IMR-90 (cell line): Measurements from ENCODE around the gene NF1. TPM values are rescaled to one million over a fixed set of nuclear protein-coding genes. Genes with fewer than 3 reads are reported as not detected.

Experiments
- ATAC-seq: fragments of 200-7000 bp; cut with Tn5 transposase; 2 replicates; pipeline ENCODE4 v1.9.1; 2020; ENCODE audit warnings: low read depth, mild to moderate bottlenecking, moderate library complexity
- BruUV-seq: library from RNA; stranded (reverse); fragments of 400-500 nt; replicated peaks from 2 replicates; lab custom pipeline; 2021; lab: Mats Ljungman, UMichigan
- CTCF ChIA-PET: fragments of 300-600 bp; formaldehyde crosslinking; extraction: SDS; loops from one replicate; lab custom pipeline; 2021; ENCODE audit warnings: antibody characterized with exemption; lab: Yijun Ruan, JAX
- POLR2A ChIA-PET: fragments of 300-600 bp; sonication (Branson Sonifier 250); formaldehyde crosslinking; loops from one replicate; lab custom pipeline; 2022; ENCODE audit warnings: antibody characterized with exemption; ENCODE audit not compliant: unreplicated experiment; lab: Charles Lee
- DNase-seq: peaks from one replicate; pipeline ENCODE4 v3.0.0; 2013
- H2AFZ ChIP-seq: replicated peaks from 2 replicates; pipeline ENCODE3; 2013; ENCODE audit warnings: low read length, mild to moderate bottlenecking; ENCODE audit not compliant: poor library complexity
- H2AK5ac ChIP-seq: 2 replicates; pipeline ENCODE4 v1.6.1; 2013; ENCODE audit warnings: low read depth, low read length, inconsistent platforms
- H2AK9ac ChIP-seq: replicated peaks from 2 replicates; pipeline ENCODE3; 2013; ENCODE audit warnings: mild to moderate bottlenecking, low read depth, low read length, moderate library complexity; ENCODE audit not compliant: poor library complexity
- H2BK120ac ChIP-seq: 2 replicates; pipeline ENCODE4 v1.6.1; 2013; ENCODE audit warnings: low read depth, low read length, inconsistent platforms
- H2BK15ac ChIP-seq: 3 replicates; pipeline ENCODE4 v1.6.1; 2013; ENCODE audit warnings: low read depth, low read length, inconsistent platforms
- H2BK20ac ChIP-seq: 2 replicates; pipeline ENCODE4 v1.6.1; 2013; ENCODE audit warnings: low read depth, mild to moderate bottlenecking, inconsistent platforms, low read length, moderate library complexity
- H2BK5ac ChIP-seq: 2 replicates; pipeline ENCODE4 v1.6.1; 2013; ENCODE audit warnings: mild to moderate bottlenecking, low read depth, low read length, inconsistent platforms; ENCODE audit not compliant: poor library complexity, severe bottlenecking
- H3K14ac ChIP-seq: replicated peaks from 2 replicates; pipeline ENCODE4 v1.6.1; 2013; ENCODE audit warnings: low read depth, low read length, inconsistent platforms
- H3K18ac ChIP-seq: 2 replicates; pipeline ENCODE4 v1.6.1; 2013; ENCODE audit warnings: low read depth, low read length, control low read depth
- H3K23ac ChIP-seq: 2 replicates; pipeline ENCODE4 v1.6.1; 2013; ENCODE audit warnings: low read depth, low read length, inconsistent platforms
- H3K27ac ChIP-seq: 2 replicates; pipeline ENCODE4 v1.5.1; 2013; ENCODE audit warnings: mild to moderate bottlenecking, control low read depth, low read length; ENCODE audit not compliant: insufficient read depth
- H3K27me3 ChIP-seq: 2 replicates; pipeline ENCODE4 v1.6.1; 2013; ENCODE audit warnings: low read length; ENCODE audit not compliant: control insufficient read depth, insufficient read depth
- H3K36me3 ChIP-seq: 2 replicates; pipeline ENCODE4 v1.6.1; 2013; ENCODE audit warnings: low read length, mixed read lengths; ENCODE audit not compliant: control insufficient read depth, insufficient read depth
- H3K4ac ChIP-seq: 2 replicates; pipeline ENCODE4 v1.6.1; 2013; ENCODE audit warnings: low read depth, low read length, inconsistent platforms
- H3K4me1 ChIP-seq: 2 replicates; pipeline ENCODE4 v1.6.1; 2013; ENCODE audit warnings: low read length, mixed read lengths; ENCODE audit not compliant: control insufficient read depth, insufficient read depth
- H3K4me2 ChIP-seq: 2 replicates; pipeline ENCODE4 v1.6.1; 2013; ENCODE audit warnings: low read depth, mild to moderate bottlenecking, control low read depth, low read length, moderate library complexity
- H3K4me3 ChIP-seq: 2 replicates; pipeline ENCODE4 v1.5.1; 2013; ENCODE audit warnings: low read depth, mild to moderate bottlenecking, control low read depth, low read length, moderate library complexity; ENCODE audit not compliant: insufficient read depth
- H3K56ac ChIP-seq: 2 replicates; pipeline ENCODE4 v1.6.1; 2013; ENCODE audit warnings: low read length, inconsistent platforms; ENCODE audit not compliant: insufficient read depth; ENCODE audit errors: extremely low read depth
- H3K79me1 ChIP-seq, 2 experiments: 2 replicates each; pipeline ENCODE4 v1.6.1; 2013; ENCODE audit warnings: low read length in 2 of 2, inconsistent platforms in 1 of 2, low read depth in 1 of 2
- H3K9ac ChIP-seq: 2 replicates; pipeline ENCODE4 v1.6.1; 2013; ENCODE audit warnings: low read depth, low read length, control low read depth
- H3K9me1 ChIP-seq: 2 replicates; pipeline ENCODE4 v1.6.1; 2013; ENCODE audit warnings: low read length, inconsistent platforms; ENCODE audit not compliant: insufficient read depth
- H3K9me3 ChIP-seq: 2 replicates; pipeline ENCODE4 v1.6.1; 2013; ENCODE audit warnings: low read length; ENCODE audit not compliant: control insufficient read depth, insufficient read depth
- H4K20me1 ChIP-seq: 2 replicates; pipeline ENCODE4 v1.6.1; 2013; ENCODE audit warnings: low read length, inconsistent platforms; ENCODE audit not compliant: insufficient read depth
- H4K5ac ChIP-seq: 2 replicates; pipeline ENCODE4 v1.6.1; 2013; ENCODE audit warnings: mild to moderate bottlenecking, low read depth, low read length, control low read depth
- H4K8ac ChIP-seq, 2 experiments: 2 replicates each; pipeline ENCODE4 v1.6.1; 2013; ENCODE audit warnings: low read depth in 2 of 2, low read length in 2 of 2, control low read depth in 1 of 2, inconsistent platforms in 1 of 2
- H4K91ac ChIP-seq: 2 replicates; pipeline ENCODE4 v1.6.1; 2013; ENCODE audit warnings: low read depth, low read length, inconsistent platforms; ENCODE audit not compliant: insufficient read depth
- BHLHE40 ChIP-seq: fragments of 150-350 bp; IDR thresholded peaks from 2 replicates; pipeline ENCODE4 v1.6.1; 2016; ENCODE audit warnings: mild to moderate bottlenecking, low read depth, low read length
- CEBPB ChIP-seq: IDR thresholded peaks from 2 replicates; pipeline ENCODE4 v1.6.1; 2012; ENCODE audit warnings: low read depth, low read length, improper control_type of control experiment
- MAFK ChIP-seq: IDR thresholded peaks from 2 replicates; pipeline ENCODE4 v1.6.1; 2012; ENCODE audit warnings: low read depth, low read length, improper control_type of control experiment
- POLR2A ChIP-seq: IDR thresholded peaks from 2 replicates; pipeline ENCODE4 v1.6.1; 2012; ENCODE audit warnings: mild to moderate bottlenecking, low read depth, low read length
- RAD21 ChIP-seq: IDR thresholded peaks from 2 replicates; pipeline ENCODE4 v1.6.1; 2012; ENCODE audit warnings: low read length, improper control_type of control experiment
- WGBS, 2 experiments: methylation state at CpG; one replicate each; pipeline versions ENCODE4 v1.1.5 to v1.1.7; 2013; ENCODE audit warnings: missing lambda C conversion rate in 2 of 2; ENCODE audit not compliant: insufficient read length in 1 of 2; ENCODE audit errors: extremely low coverage in 2 of 2; 5-methylcytosine and 5-hydroxymethylcytosine counted together
- dilution Hi-C: fragments of 300-500 bp; cut with HindIII; formaldehyde crosslinking; loops from one replicate; pipeline ENCODE4 v1.14.3; 2018; ENCODE audit warnings: low sequenced_read_pairs; ENCODE audit not compliant: unreplicated experiment
- in situ Hi-C: fragments of 300-500 bp; cut with MboI; formaldehyde crosslinking; loops from 3 replicates; pipeline ENCODE4 v1.14.3; 2019; ENCODE audit warnings: low sequenced_read_pairs, inconsistent platforms, mixed read lengths
- intact Hi-C: fragments of 100-400 bp; cut with micrococcal nuclease; formaldehyde crosslinking; loops from 2 replicates; pipeline ENCODE4 v1.10.0; 2022
- polyA plus RNA-seq, 3 experiments: library from polyadenylated mRNA; depleted of rRNA; stranded (reverse); fragments of >200 nt; gene quantifications; 2 replicates each; pipeline ENCODE4 v1.2.3, GENCODE V29; 2012; ENCODE audit warnings: low replicate concordance in 1 of 3
- total RNA-seq: library from RNA; depleted of rRNA; stranded (reverse); fragments of >200 nt; gene quantifications from 2 replicates; pipeline ENCODE4 v1.2.3, GENCODE V29; 2012
- TF ChIP-seq, protein P1 (sequence below): conservative IDR thresholded peaks from 2 replicates; pipeline ENCODE4 v1.5.1; 2012; ENCODE audit warnings: mild to moderate bottlenecking, low read depth, low read length, improper control_type of control experiment
- TF ChIP-seq, protein P2 (sequence below): fragments of 150-350 bp; IDR thresholded peaks from 2 replicates; pipeline ENCODE4 v1.6.1; 2017; ENCODE audit warnings: mild to moderate bottlenecking, antibody characterized with exemption, low read length, low read depth
- TF ChIP-seq, protein P3 (sequence below): fragments of 150-350 bp; IDR thresholded peaks from 2 replicates; pipeline ENCODE4 v1.6.1; 2016; ENCODE audit warnings: low read depth, mild to moderate bottlenecking, low read length, moderate library complexity, borderline replicate concordance

The NF1 gene
- total and polyA plus RNA-seq, 2 of the 4 experiments (the other 2 are of a cell fraction), result 17.9 to 48.6 TPM

DNA sequence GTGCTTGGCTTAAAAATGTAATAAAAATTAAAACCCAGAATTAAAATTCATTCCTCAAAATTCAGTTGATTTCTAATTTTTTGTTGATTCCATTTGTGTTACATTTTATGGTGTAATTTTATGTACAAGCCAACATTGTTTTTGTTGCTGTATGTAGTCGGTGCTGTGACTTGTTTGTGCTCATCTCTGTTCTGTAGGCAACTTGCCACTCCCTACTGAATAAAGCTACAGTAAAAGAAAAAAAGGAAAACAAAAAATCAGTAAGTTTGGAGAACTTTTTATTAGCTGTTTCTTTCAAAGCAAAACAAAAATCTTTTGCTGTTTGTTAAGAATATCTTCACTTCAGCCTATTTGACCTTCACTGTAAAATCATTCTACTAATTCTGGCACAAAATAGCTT, 158.0 kb downstream of the NF1 start (continued):
- TF ChIP-seq, protein P1, sequence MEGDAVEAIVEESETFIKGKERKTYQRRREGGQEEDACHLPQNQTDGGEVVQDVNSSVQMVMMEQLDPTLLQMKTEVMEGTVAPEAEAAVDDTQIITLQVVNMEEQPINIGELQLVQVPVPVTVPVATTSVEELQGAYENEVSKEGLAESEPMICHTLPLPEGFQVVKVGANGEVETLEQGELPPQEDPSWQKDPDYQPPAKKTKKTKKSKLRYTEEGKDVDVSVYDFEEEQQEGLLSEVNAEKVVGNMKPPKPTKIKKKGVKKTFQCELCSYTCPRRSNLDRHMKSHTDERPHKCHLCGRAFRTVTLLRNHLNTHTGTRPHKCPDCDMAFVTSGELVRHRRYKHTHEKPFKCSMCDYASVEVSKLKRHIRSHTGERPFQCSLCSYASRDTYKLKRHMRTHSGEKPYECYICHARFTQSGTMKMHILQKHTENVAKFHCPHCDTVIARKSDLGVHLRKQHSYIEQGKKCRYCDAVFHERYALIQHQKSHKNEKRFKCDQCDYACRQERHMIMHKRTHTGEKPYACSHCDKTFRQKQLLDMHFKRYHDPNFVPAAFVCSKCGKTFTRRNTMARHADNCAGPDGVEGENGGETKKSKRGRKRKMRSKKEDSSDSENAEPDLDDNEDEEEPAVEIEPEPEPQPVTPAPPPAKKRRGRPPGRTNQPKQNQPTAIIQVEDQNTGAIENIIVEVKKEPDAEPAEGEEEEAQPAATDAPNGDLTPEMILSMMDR, result no peak

DNA sequence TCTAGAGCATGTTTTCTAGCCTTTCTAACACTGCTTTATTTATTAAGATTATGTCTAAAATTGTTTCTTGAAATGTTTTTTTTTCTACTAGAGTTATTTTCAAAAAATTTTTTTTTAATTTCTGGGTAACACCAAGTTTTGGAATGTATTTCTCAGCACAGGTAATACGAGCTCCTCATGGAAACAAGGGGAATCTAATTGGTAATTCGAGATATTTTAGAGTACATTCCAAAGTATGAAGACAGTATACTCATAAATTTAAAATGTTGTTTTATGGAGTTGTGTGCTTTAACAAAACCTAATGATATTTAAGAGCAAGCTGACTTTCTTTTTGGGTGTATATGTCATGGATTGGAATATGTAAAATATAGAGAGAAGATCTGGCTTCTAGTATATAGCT, 159.9 kb downstream of the NF1 start:
- Histone ChIP-seq H3K4ac (no peak overlapping the region), H4K5ac (no peak overlapping the region), H3K4me1 (peaks cover 7% of the 10 kb centered on the region; the same call in 1 of the 2 replicates), H3K23ac (no peak overlapping the region), H4K91ac (no peak overlapping the region), H3K36me3 (peaks cover 3% of the 10 kb centered on the region; the same call in 1 of the 2 replicates), H2AK9ac (no peak overlapping the region), H3K79me1 (peaks cover 6 to 14% of the 10 kb centered on the region in 2 experiments), H3K27me3 (no peaks in the 10 kb centered on the region), H3K9me1 (peaks cover 2% of the 10 kb centered on the region; the same call in 1 of the 2 replicates), H3K4me3 (no peak overlapping the region), H3K14ac (no peak overlapping the region), H3K9me3 (no peaks in the 10 kb centered on the region), H3K18ac (no peak overlapping the region; the same call in 1 of the 2 replicates), H2BK20ac (no peak overlapping the region), H3K4me2 (no peak overlapping the region), H2BK15ac (no peak overlapping the region), H4K8ac (no peak overlapping the region), H2BK120ac (no peak overlapping the region), H3K27ac (no peak overlapping the region), H3K56ac (no peak overlapping the region), H2BK5ac (peak overlapping the region; percentile 62), H2AK5ac (no peak overlapping the region), H2AFZ (no peak overlapping the region), H3K9ac (no peak overlapping the region), H4K20me1 (no peaks in the 10 kb centered on the region)
- intact Hi-C loops (loop anchor here (5.0 kb wide), 1 partner anchor 118 kb away; no protein-coding TSS in a partner anchor), dilution Hi-C loops (no loop called here), in situ Hi-C loops (no loop called here)
- no CpG with 5 or more reads among the region's 2 CpGs for WGBS, 2 experiments
- ChIA-PET POLR2A (no interaction called here), CTCF (no interaction called here)
- no TSS peak for BruUV-seq
- no peak for DNase-seq
- ATAC-seq, result no peak
- TF ChIP-seq POLR2A (no peak), CEBPB (no peak), MAFK (no peak), RAD21 (no peak), BHLHE40 (no peak)
- TF ChIP-seq, protein P2, sequence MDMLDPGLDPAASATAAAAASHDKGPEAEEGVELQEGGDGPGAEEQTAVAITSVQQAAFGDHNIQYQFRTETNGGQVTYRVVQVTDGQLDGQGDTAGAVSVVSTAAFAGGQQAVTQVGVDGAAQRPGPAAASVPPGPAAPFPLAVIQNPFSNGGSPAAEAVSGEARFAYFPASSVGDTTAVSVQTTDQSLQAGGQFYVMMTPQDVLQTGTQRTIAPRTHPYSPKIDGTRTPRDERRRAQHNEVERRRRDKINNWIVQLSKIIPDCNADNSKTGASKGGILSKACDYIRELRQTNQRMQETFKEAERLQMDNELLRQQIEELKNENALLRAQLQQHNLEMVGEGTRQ, result no peak
- TF ChIP-seq, protein P1, result no peak
- TF ChIP-seq, protein P3, sequence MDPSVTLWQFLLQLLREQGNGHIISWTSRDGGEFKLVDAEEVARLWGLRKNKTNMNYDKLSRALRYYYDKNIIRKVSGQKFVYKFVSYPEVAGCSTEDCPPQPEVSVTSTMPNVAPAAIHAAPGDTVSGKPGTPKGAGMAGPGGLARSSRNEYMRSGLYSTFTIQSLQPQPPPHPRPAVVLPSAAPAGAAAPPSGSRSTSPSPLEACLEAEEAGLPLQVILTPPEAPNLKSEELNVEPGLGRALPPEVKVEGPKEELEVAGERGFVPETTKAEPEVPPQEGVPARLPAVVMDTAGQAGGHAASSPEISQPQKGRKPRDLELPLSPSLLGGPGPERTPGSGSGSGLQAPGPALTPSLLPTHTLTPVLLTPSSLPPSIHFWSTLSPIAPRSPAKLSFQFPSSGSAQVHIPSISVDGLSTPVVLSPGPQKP, result no peak
